K562 (cell line): Measurements from ENCODE around the gene UBE2V1. TPM values are rescaled to one million over a fixed set of nuclear protein-coding genes. Genes with fewer than 3 reads are reported as not detected.

Source experiments
- ATAC-seq: fragments of 200-7000 bp; cut with Tn5 transposase; 3 replicates; pipeline ENCODE4 v1.9.1; 2020; ENCODE audit warnings: moderate library complexity
- BruUV-seq: library from RNA; stranded (reverse); fragments of 400-500 nt; replicated peaks from 2 replicates; lab custom pipeline; 2021; lab: Mats Ljungman, UMichigan
- CTCF ChIA-PET: fragments of 300-600 bp; formaldehyde crosslinking; extraction: SDS; loops from one replicate; lab custom pipeline; 2021; ENCODE audit warnings: low intra/inter-chr PET ratio; lab: Yijun Ruan, JAX
- POLR2A ChIA-PET: fragments of 300-600, 350-650 bp; sonication (Branson Sonifier 250); formaldehyde crosslinking; extraction: SDS; loops from one replicate; lab custom pipeline; 2021; ENCODE audit warnings: antibody characterized with exemption, inconsistent platforms; lab: Yijun Ruan, JAX
- DNase-seq, 4 experiments: peaks; one replicate each; pipeline versions ENCODE4 v3.0.0 to v3.0.0-alpha.2; 2011 to 2018; ENCODE audit warnings: low spot score in 3 of 4, mixed read lengths in 3 of 4; ENCODE audit errors: extremely low read depth in 1 of 4
- FAIRE-seq: peaks from 2 replicates; lab custom pipeline; 2011; peaks lifted over from hg19 to GRCh38; lab: Jason Lieb, UNC
- H2AFZ ChIP-seq: 2 replicates; pipeline ENCODE4 v1.6.0; 2011; ENCODE audit warnings: low read depth, low read length, control low read depth, inconsistent platforms
- H3K27ac ChIP-seq: fragments of 200-600 bp; 3 replicates; pipeline ENCODE4 v1.8.0; 2011; ENCODE audit warnings: low read depth, mild to moderate bottlenecking, control low read depth, inconsistent platforms, low read length, moderate library complexity, mixed read lengths; ENCODE audit errors: extremely low read depth
- H3K27me3 ChIP-seq, 2 experiments: fragments of 300-600 bp in 1 of 2; 2 replicates in 1 of 2; 3 replicates in 1 of 2; pipeline versions ENCODE4 v1.6.0 to v1.8.0; 2011; ENCODE audit warnings: inconsistent platforms in 2 of 2, low read length in 2 of 2, mild to moderate bottlenecking in 1 of 2, mixed read lengths in 1 of 2, moderate library complexity in 1 of 2; ENCODE audit not compliant: control insufficient read depth in 2 of 2, insufficient read depth in 2 of 2
- H3K36me3 ChIP-seq: fragments of 300-600 bp; 3 replicates; pipeline ENCODE4 v1.8.0; 2011; ENCODE audit warnings: mild to moderate bottlenecking, low read length, inconsistent platforms; ENCODE audit not compliant: control insufficient read depth, insufficient read depth
- H3K4me1 ChIP-seq, 2 experiments: fragments of 200-600 bp in 1 of 2; replicated peaks in 1 of 2; 2 replicates in 1 of 2; 3 replicates in 1 of 2; pipeline versions ENCODE4 v1.5.1 to v1.8.0; 2011; ENCODE audit warnings: inconsistent platforms in 2 of 2, low read length in 2 of 2, mild to moderate bottlenecking in 1 of 2, mixed read lengths in 1 of 2, moderate library complexity in 1 of 2; ENCODE audit not compliant: control insufficient read depth in 2 of 2, insufficient read depth in 2 of 2
- H3K4me2 ChIP-seq: 2 replicates; pipeline ENCODE4 v1.6.1; 2011; ENCODE audit warnings: low read length, control low read depth, inconsistent platforms, mixed read lengths; ENCODE audit not compliant: insufficient read depth
- H3K4me3 ChIP-seq: fragments of 200-600 bp; sonication (generic), shearing (Covaris generic); 2 replicates; pipeline ENCODE4 v1.5.1; 2016; ENCODE audit warnings: control low read depth, inconsistent platforms
- H3K79me2 ChIP-seq: fragments of 200-600 bp; 3 replicates; pipeline ENCODE4 v1.8.0; 2011; ENCODE audit warnings: low read length, inconsistent platforms; ENCODE audit not compliant: control insufficient read depth, insufficient read depth
- H3K9ac ChIP-seq, 2 experiments: 2 replicates each; pipeline versions ENCODE4 v1.6.0 to v1.6.1; 2011; ENCODE audit warnings: low read depth in 2 of 2, low read length in 2 of 2, control low read depth in 1 of 2, inconsistent platforms in 1 of 2, mild to moderate bottlenecking in 1 of 2, mixed read lengths in 1 of 2; ENCODE audit not compliant: insufficient read depth in 1 of 2
- H3K9me1 ChIP-seq: one replicate; pipeline ENCODE4 v1.6.0; 2011; ENCODE audit warnings: inconsistent platforms, mild to moderate bottlenecking, low read length, moderate library complexity; ENCODE audit not compliant: control insufficient read depth, insufficient read depth
- H3K9me3 ChIP-seq: replicated peaks from 2 replicates; pipeline ENCODE4 v1.5.1; 2011; ENCODE audit warnings: low read depth, low read length, inconsistent platforms; ENCODE audit not compliant: control insufficient read depth, insufficient read depth
- H4K20me1 ChIP-seq: replicated peaks from 2 replicates; pipeline ENCODE4 v1.6.1; 2011; ENCODE audit warnings: low read length, inconsistent platforms, mixed read lengths; ENCODE audit not compliant: control insufficient read depth, insufficient read depth
- E2F3 ChIP-seq: fragments of 250-450 bp; sonication (Bioruptor Pico); IDR thresholded peaks from 2 replicates; pipeline ENCODE4 v1.4.0; 2020; ENCODE audit warnings: mild to moderate bottlenecking
- FIP1L1 ChIP-seq: fragments of 200-400 bp; formaldehyde crosslinking; IDR thresholded peaks from 2 replicates; pipeline ENCODE4 v1.6.1; 2018; ENCODE audit warnings: mild to moderate bottlenecking, low read depth, low read length; ENCODE audit not compliant: poor library complexity, severe bottlenecking
- GABPB1 ChIP-seq: sonication (generic); formaldehyde crosslinking; IDR thresholded peaks from 2 replicates; pipeline ENCODE4 v1.8.0; 2022; ENCODE audit warnings: mild to moderate bottlenecking, missing genetic modification reagents
- GTF2E2 ChIP-seq: fragments of 200-800 bp; sonication (Bioruptor generic); IDR thresholded peaks from 2 replicates; pipeline ENCODE4 v1.6.1; 2016; ENCODE audit warnings: missing genetic modification characterization, missing compliant biosample characterization
- KDM1A ChIP-seq, 2 experiments: fragments of 450-650 bp; IDR thresholded peaks; 2 replicates each; pipeline ENCODE4 v1.6.1; 2016; ENCODE audit warnings: mild to moderate bottlenecking in 2 of 2
- KLF16 ChIP-seq: IDR thresholded peaks from 2 replicates; pipeline ENCODE4 v1.6.1; 2016; ENCODE audit warnings: antibody characterized with exemption
- RNF219 ChIP-seq: fragments of 250-450 bp; sonication (Bioruptor Pico); IDR thresholded peaks from 2 replicates; pipeline ENCODE4 v1.5.0; 2022; ENCODE audit warnings: mild to moderate bottlenecking
- SMARCE1 ChIP-seq: fragments of 450-650 bp; IDR thresholded peaks from 2 replicates; pipeline ENCODE4 v1.7.1; 2016; ENCODE audit warnings: mild to moderate bottlenecking
- SMC3 ChIP-seq: conservative IDR thresholded peaks from 2 replicates; pipeline ENCODE4 v1.6.1; 2011; ENCODE audit warnings: low read depth, low read length, improper control_type of control experiment; ENCODE audit not compliant: insufficient read depth
- STAG1 ChIP-seq: sonication (generic); formaldehyde crosslinking; IDR thresholded peaks from 2 replicates; pipeline ENCODE4 v1.5.0; 2020; ENCODE audit warnings: missing genetic modification reagents, borderline replicate concordance
- SUPT5H ChIP-seq: fragments of 450-650 bp; IDR thresholded peaks from 2 replicates; pipeline ENCODE4 v1.6.1; 2016
- TCFL5 ChIP-seq: fragments of 250-450 bp; sonication (Bioruptor Pico); conservative IDR thresholded peaks from 2 replicates; pipeline ENCODE4 v1.6.1; 2021; ENCODE audit warnings: mild to moderate bottlenecking, moderate library complexity, matching md5 sums
- ZBTB26 ChIP-seq: fragments of 450-650 bp; formaldehyde crosslinking; IDR thresholded peaks from 2 replicates; pipeline ENCODE4 v1.4.0; 2022; ENCODE audit warnings: missing genetic modification characterization
- WGBS: fragments of 100-300 bp; shearing (Covaris generic); methylation state at CpG from one replicate; pipeline ENCODE4 v1.1.6; 2016; ENCODE audit warnings: low coverage, mixed read lengths; ENCODE audit not compliant: insufficient coverage; ENCODE audit errors: missing lambda C conversion rate; 5-methylcytosine and 5-hydroxymethylcytosine counted together
- in situ Hi-C: fragments of 300-500 bp; cut with MboI; formaldehyde crosslinking; loops from 4 replicates; pipeline ENCODE4 v1.15.0; 2018; ENCODE audit warnings: inconsistent platforms, mixed read lengths
- intact Hi-C: fragments of 100-400 bp; cut with micrococcal nuclease; formaldehyde crosslinking; loops from 2 replicates; pipeline ENCODE4 v1.14.2; 2022
- polyA plus RNA-seq, 8 experiments: library from polyadenylated mRNA; depleted of rRNA in 4 of 8; stranded (reverse) in 5 of 8; unstranded in 3 of 8; fragments of >200 nt; fragmentation: Nextera tagmentation in 2 of 8; fragmentation: Illumina TruSeq in 1 of 8; extraction: Ambion mirVana in 2 of 8; extraction: Trizol in 1 of 8; gene quantifications; 2 replicates each; pipeline versions ENCODE4 v1.2.1 to v1.2.3, GENCODE V29; 2011 to 2014; ENCODE audit warnings: inconsistent platforms in 1 of 8, missing spikeins in 1 of 8
- total RNA-seq, 7 experiments: library from RNA; depleted of rRNA in 6 of 7; stranded (reverse); fragments of >200 nt in 6 of 7; fragmentation: Illumina TruSeq in 2 of 7; extraction: Trizol in 2 of 7; gene quantifications; 2 replicates each; pipeline versions ENCODE4 v1.2.1 to v1.2.3, GENCODE V29; 2011 to 2021; ENCODE audit warnings: low replicate concordance in 1 of 7
- TF ChIP-seq, protein P1 (sequence below): fragments of 450-650 bp; formaldehyde crosslinking; conservative IDR thresholded peaks from 2 replicates; pipeline ENCODE4 v1.4.0; 2022; ENCODE audit warnings: mild to moderate bottlenecking, missing genetic modification characterization

UBE2V1 gene
- total and polyA plus RNA-seq, 9 of the 15 experiments (the other 6 are each of a cell fraction or from before 2014, with no cell fraction given): 93.0 to 357 (median 119) TPM

DNA sequence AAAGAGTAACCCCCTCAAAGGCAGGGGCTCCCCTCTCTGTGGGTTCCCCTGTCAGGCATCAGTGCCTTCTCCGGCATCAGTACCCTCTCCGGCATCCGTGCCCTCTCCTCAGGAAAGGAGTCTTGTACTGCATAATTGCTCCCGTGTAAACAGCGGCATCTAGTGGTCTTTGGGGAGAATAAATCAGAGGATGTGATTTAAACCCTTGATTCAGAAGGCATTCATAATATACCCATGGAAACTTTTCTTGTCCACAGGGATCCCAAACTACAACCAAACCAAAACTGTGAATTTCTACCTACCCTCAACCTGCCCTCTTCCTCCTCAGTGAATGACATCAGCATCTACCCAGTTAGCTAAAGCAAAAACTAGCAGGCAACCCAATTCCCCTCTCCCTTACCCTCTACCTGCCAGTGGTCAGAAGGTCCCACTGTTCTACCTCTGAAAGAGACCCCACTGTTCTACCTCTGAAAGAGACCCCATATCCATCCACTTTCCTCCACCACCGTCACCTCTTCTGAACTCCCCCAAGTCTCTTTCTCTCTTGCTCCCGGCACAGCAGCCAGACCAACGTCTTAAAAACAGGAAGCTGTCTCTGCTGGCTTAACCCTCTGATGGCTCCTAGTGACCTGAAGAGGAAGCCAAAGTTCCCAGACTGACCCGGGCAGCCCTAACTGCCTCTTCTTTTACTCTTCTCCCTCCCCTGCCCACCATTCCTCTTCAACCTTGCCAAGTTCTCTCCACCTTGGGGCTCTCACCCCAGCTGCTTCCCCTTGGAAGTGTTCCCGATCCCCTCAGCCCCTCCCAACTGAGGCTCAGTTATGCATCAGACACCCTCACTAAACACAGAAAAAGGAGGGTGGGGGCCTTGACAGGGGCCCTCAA lies 27.2 kb downstream of the UBE2V1 start:
- peak; percentile 57 to 69 (median 62) for DNase-seq
- Histone ChIP-seq H3K9me3 (no peaks in the 10 kb centered on the region), H3K27me3 (no peaks in the 10 kb centered on the region), H3K79me2 (peaks cover 30% of the 10 kb centered on the region), H3K4me3 (no peak overlapping the region), H3K36me3 (peaks cover 70% of the 10 kb centered on the region; the same call in 2 of the 3 replicates), H3K4me1 (peaks cover 4 to 20% of the 10 kb centered on the region in 2 experiments), H3K9me1 (no peaks in the 10 kb centered on the region), H2AFZ (no peak overlapping the region), H4K20me1 (peaks cover 12% of the 10 kb centered on the region), H3K4me2 (no peak overlapping the region; the same call in 1 of the 2 replicates), H3K9ac (no peak overlapping the region; a peak in 1 of 4 replicates), H3K27ac (peak overlapping the region; percentile 41; the same call in 1 of the 3 replicates)
- intact Hi-C loops: loop anchor here (5.0 kb wide), 2 partner anchors 67 to 82 kb away; partner anchors contain the start of gene PEDS1
- no TSS peak for BruUV-seq
- peak; percentile 87 for ATAC-seq
- in situ Hi-C loops: no loop called here
- peak; percentile 87 for FAIRE-seq
- POLR2A ChIA-PET: interaction anchor here (0.6 to 1.7 kb wide), 7 partner anchors 13 to 378 kb away, joined by 3 to 7 read pairs (median 3); partner anchors contain the start of gene SNAI1
- CTCF ChIA-PET: interaction anchor here (0.9 to 2.4 kb wide), 5 partner anchors 84 to 474 kb away, joined by 3 to 18 read pairs (median 5); partner anchors contain the start of gene SNAI1
- WGBS: 23% methylated on average over 10 of the region's 10 CpGs
- no peak for TF ChIP-seq RNF219 (CRISPR knock-in tag)
- TF ChIP-seq KDM1A (IDR thresholded peaks at IDR 0.05): peak; percentile 70 to 83; a peak in 3 of 4 replicates
- TF ChIP-seq SMC3: peak; percentile 62; the same call in 1 of the 2 replicates
- TF ChIP-seq ZBTB26 (CRISPR knock-in tag): no peak
- TF ChIP-seq, protein P1, sequence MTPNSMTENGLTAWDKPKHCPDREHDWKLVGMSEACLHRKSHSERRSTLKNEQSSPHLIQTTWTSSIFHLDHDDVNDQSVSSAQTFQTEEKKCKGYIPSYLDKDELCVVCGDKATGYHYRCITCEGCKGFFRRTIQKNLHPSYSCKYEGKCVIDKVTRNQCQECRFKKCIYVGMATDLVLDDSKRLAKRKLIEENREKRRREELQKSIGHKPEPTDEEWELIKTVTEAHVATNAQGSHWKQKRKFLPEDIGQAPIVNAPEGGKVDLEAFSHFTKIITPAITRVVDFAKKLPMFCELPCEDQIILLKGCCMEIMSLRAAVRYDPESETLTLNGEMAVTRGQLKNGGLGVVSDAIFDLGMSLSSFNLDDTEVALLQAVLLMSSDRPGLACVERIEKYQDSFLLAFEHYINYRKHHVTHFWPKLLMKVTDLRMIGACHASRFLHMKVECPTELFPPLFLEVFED (CRISPR knock-in tag): 0 out of 2 replicates have a peak, but pooled peaks have one; percentile 28
- no peak; the same call in 1 of the 2 replicates for TF ChIP-seq STAG1
- no peak for TF ChIP-seq GTF2E2
- TF ChIP-seq SMARCE1: 0 out of 2 replicates have a peak, but pooled peaks have one; percentile 14
- 0 out of 2 replicates have a peak, but pooled peaks have one; percentile 46 for TF ChIP-seq SUPT5H
- TF ChIP-seq TCFL5 (CRISPR knock-in tag): 0 out of 2 replicates have a peak, but pooled peaks have one; percentile 37
- 0 out of 2 replicates have a peak, but pooled peaks have one; percentile 47 for TF ChIP-seq GABPB1 (CRISPR knock-in tag)
- peak; percentile 53; the same call in 1 of the 2 replicates for TF ChIP-seq KLF16
- no peak for TF ChIP-seq FIP1L1
- no peak for TF ChIP-seq E2F3 (CRISPR knock-in tag)
